ENCODE data around the gene SLC44A4. TPM values are rescaled to one million over a fixed set of nuclear protein-coding genes. Genes with fewer than 3 reads are reported as not detected.
A peak's percentile ranks its signal among the peaks of the same experiment; 100 is the strongest.
"Not testable (repeated sequence)": the region's sequence is repeated elsewhere in the genome, so short reads cannot be mapped to it uniquely, and the experiment has no call there.

Gene SLC44A4
- total RNA-seq, 1 experiment from 2014 or later: 3.8 TPM

- Mint-ChIP-seq H3K27ac (peak overlapping the region; percentile 94 to 98 (median 97)), H3K27me3 (ENCODE audit: low read depth) (peaks cover 3% of the 10 kb centered on the region), H3K9me3 (peaks cover 3 to 5% of the 10 kb centered on the region in 2 experiments), H3K4me3 (peak overlapping the region; percentile 88 to 91), H3K36me3 (ENCODE audit: insufficient read depth in 1 of 3, low read depth in 3 of 3) (peaks cover 0 to 8% (median 6%) of the 10 kb centered on the region in 3 experiments; a peak in 4 of 7 replicates), H3K4me1 (peaks cover 53 to 57% of the 10 kb centered on the region in 2 experiments)
- H3K23me2 ChIP-seq (ENCODE audit: insufficient read length, low read depth, low read length, poor library complexity, severe bottlenecking): peaks cover 15% of the 10 kb centered on the region
- no peak overlapping the region for H2BK20ac ChIP-seq (ENCODE audit: low read depth, low read length, poor library complexity, severe bottlenecking)
- no peak overlapping the region for H3K4ac ChIP-seq (ENCODE audit: low read depth, low read length)
- WGBS (ENCODE audit: extremely low coverage, insufficient read length, low lambda C conversion rate): no CpG with 5 or more reads among the region's 39 CpGs
- H3K4me2 ChIP-seq (ENCODE audit: insufficient read depth, insufficient read length, low read length): peak overlapping the region; percentile 83
- H3K9me3 ChIP-seq (ENCODE audit: control insufficient read depth, low read depth, low read length): no peaks in the 10 kb centered on the region
- no peak overlapping the region for H2BK120ac ChIP-seq (ENCODE audit: low read depth, low read length, poor library complexity, severe bottlenecking)
- TF ChIP-seq CTCF (conservative IDR thresholded peaks at IDR 0.05): no peak
- no peak overlapping the region for H3K18ac ChIP-seq (ENCODE audit: insufficient read length, low read depth, low read length)
- H4K91ac ChIP-seq (ENCODE audit: insufficient read length, low read depth, low read length): no peak overlapping the region
- H3T11ph ChIP-seq (ENCODE audit: low read length): no peak overlapping the region
- H3K27ac ChIP-seq (ENCODE audit: insufficient read length, low read depth, low read length): no peak overlapping the region
- no peaks in the 10 kb centered on the region for H3K79me2 ChIP-seq (ENCODE audit: insufficient read depth, low read length)
- peak; percentile 69 for DNase-seq
- H3K27me3 ChIP-seq (ENCODE audit: insufficient read depth, low read length): no peaks in the 10 kb centered on the region
- no peak overlapping the region for H3K56ac ChIP-seq (ENCODE audit: insufficient read length, low read depth, low read length)
- no peaks in the 10 kb centered on the region for H3K79me1 ChIP-seq (ENCODE audit: insufficient read depth, low read depth, low read length, poor library complexity, severe bottlenecking)
- H2AK5ac ChIP-seq (ENCODE audit: insufficient read length, low read length): no peak overlapping the region
- H3K23ac ChIP-seq (ENCODE audit: insufficient read length, low read depth, low read length): no peak overlapping the region
- H2AFZ ChIP-seq (ENCODE audit: low read length): no peak overlapping the region
- H2BK5ac ChIP-seq (ENCODE audit: insufficient read length, low read length): no peak overlapping the region
- H3K14ac ChIP-seq (ENCODE audit: insufficient read depth, low read length): peak overlapping the region; percentile 3
- no peak overlapping the region for H2BK15ac ChIP-seq (ENCODE audit: low read depth, low read length)
- H2BK12ac ChIP-seq (ENCODE audit: insufficient read length, low read depth, low read length): no peak overlapping the region
- no peak overlapping the region for H4K8ac ChIP-seq (replicated peaks; ENCODE audit: insufficient read length, low read depth, low read length)
- peaks cover 4% of the 10 kb centered on the region; the same call in 1 of the 2 replicates for H3K4me1 ChIP-seq (ENCODE audit: insufficient read depth, low read length)
- H4K5ac ChIP-seq (ENCODE audit: insufficient read length, low read depth, low read length): no peak overlapping the region
- peak overlapping the region; percentile 48 for H3K9ac ChIP-seq (ENCODE audit: extremely low read depth, insufficient read length, low read length)
- no peaks in the 10 kb centered on the region for H4K20me1 ChIP-seq (ENCODE audit: control insufficient read depth, insufficient read depth, insufficient read length)
These were observed 57.3 kb downstream of the SLC44A4 start for GRCh38 chr6:31821301-31822035.

GRCh38 chr6:31820399-31820798 is 58.4 kb downstream of the SLC44A4 start:
- not testable (repeated sequence) for H2BK5ac ChIP-seq (ENCODE audit: insufficient read length, low read length); H3K18ac ChIP-seq (ENCODE audit: insufficient read length, low read depth, low read length); H2BK15ac ChIP-seq (ENCODE audit: low read depth, low read length); H4K8ac ChIP-seq (replicated peaks; ENCODE audit: insufficient read length, low read depth, low read length); H3K9me3 ChIP-seq (ENCODE audit: control insufficient read depth, low read depth, low read length); H3K36me3 Mint-ChIP-seq (ENCODE audit: insufficient read depth in 1 of 3, low read depth in 3 of 3); H3K79me2 ChIP-seq (ENCODE audit: insufficient read depth, low read length); H2BK120ac ChIP-seq (ENCODE audit: low read depth, low read length, poor library complexity, severe bottlenecking); H4K5ac ChIP-seq (ENCODE audit: insufficient read length, low read depth, low read length); H3K4ac ChIP-seq (ENCODE audit: low read depth, low read length); H3K23ac ChIP-seq (ENCODE audit: insufficient read length, low read depth, low read length); H3T11ph ChIP-seq (ENCODE audit: low read length); H3K79me1 ChIP-seq (ENCODE audit: insufficient read depth, low read depth, low read length, poor library complexity, severe bottlenecking); H2AFZ ChIP-seq (ENCODE audit: low read length); DNase-seq; H3K9ac ChIP-seq (ENCODE audit: extremely low read depth, insufficient read length, low read length); H3K9me3 Mint-ChIP-seq; H2BK20ac ChIP-seq (ENCODE audit: low read depth, low read length, poor library complexity, severe bottlenecking); H4K91ac ChIP-seq (ENCODE audit: insufficient read length, low read depth, low read length); H3K56ac ChIP-seq (ENCODE audit: insufficient read length, low read depth, low read length); H3K27me3 ChIP-seq (ENCODE audit: insufficient read depth, low read length); H3K27me3 Mint-ChIP-seq (ENCODE audit: low read depth); H3K4me2 ChIP-seq (ENCODE audit: insufficient read depth, insufficient read length, low read length); H3K4me1 ChIP-seq (ENCODE audit: insufficient read depth, low read length); H3K27ac ChIP-seq (ENCODE audit: insufficient read length, low read depth, low read length); H2AK5ac ChIP-seq (ENCODE audit: insufficient read length, low read length); H3K27ac Mint-ChIP-seq; H3K14ac ChIP-seq (ENCODE audit: insufficient read depth, low read length); H2BK12ac ChIP-seq (ENCODE audit: insufficient read length, low read depth, low read length); H4K20me1 ChIP-seq (ENCODE audit: control insufficient read depth, insufficient read depth, insufficient read length)
- H3K4me3 Mint-ChIP-seq: peak overlapping the region in 1 of 2 experiments; percentile 91; a peak in 1 of 5 replicates
- peaks cover 14% of the 10 kb centered on the region for H3K23me2 ChIP-seq (ENCODE audit: insufficient read length, low read depth, low read length, poor library complexity, severe bottlenecking)
- no CpG with 5 or more reads among the region's 10 CpGs for WGBS (ENCODE audit: extremely low coverage, insufficient read length, low lambda C conversion rate)
- peaks cover 44 to 47% of the 10 kb centered on the region in 2 experiments for H3K4me1 Mint-ChIP-seq
